ENCODE results near the gene SMIM45.

SMIM45 gene

GRCh38 chr22:41966225-41966606 lies 14.3 kb downstream of the SMIM45 start:
- H3K4me1 Mint-ChIP-seq, result no peaks in the 10 kb centered on the region
- H3K27me3 Mint-ChIP-seq, result no peaks in the 10 kb centered on the region
- no peaks in the 10 kb centered on the region for H3K9me3 Mint-ChIP-seq
- ATAC-seq (replicated peaks), result no peak
- H3K27ac Mint-ChIP-seq, result peak overlapping the region; percentile 68
- H3K36me3 Mint-ChIP-seq (ENCODE audit: low read depth), result no peaks in the 10 kb centered on the region
- H3K4me3 Mint-ChIP-seq, result no peak overlapping the region

- Mint-ChIP-seq H3K4me3 (no peak overlapping the region), H3K27ac (peak overlapping the region; percentile 68), H3K27me3 (no peaks in the 10 kb centered on the region), H3K36me3 (ENCODE audit: low read depth) (no peaks in the 10 kb centered on the region), H3K4me1 (no peaks in the 10 kb centered on the region), H3K9me3 (no peaks in the 10 kb centered on the region)
- peak; percentile 92 for ATAC-seq (replicated peaks)
Measured at GRCh38 chr22:41966607-41967240, 14.8 kb downstream of the SMIM45 start.

- Mint-ChIP-seq H3K4me3 (no peak overlapping the region), H3K36me3 (ENCODE audit: low read depth) (no peaks in the 10 kb centered on the region), H3K27ac (peak overlapping the region; percentile 25), H3K4me1 (no peaks in the 10 kb centered on the region), H3K9me3 (no peaks in the 10 kb centered on the region), H3K27me3 (peaks cover 6% of the 10 kb centered on the region)
- no peak for ATAC-seq (replicated peaks)
Measured at GRCh38 chr22:41968601-41969000, 16.7 kb downstream of the SMIM45 start.

GRCh38 chr22:41969110-41969646 lies 17.2 kb downstream of the SMIM45 start, which contains the start of gene SEPTIN3:
Gene SEPTIN3 (plus strand): TSS chr22:41969443. CDS start chr22:41971493, 2,050 bp downstream.
- H3K4me3 Mint-ChIP-seq, result no peak within 1 kb of the TSS
- H3K4me1 Mint-ChIP-seq, result no peaks in the 10 kb centered on the region
- peaks cover 6% of the 10 kb centered on the region for H3K27me3 Mint-ChIP-seq
- no peak for ATAC-seq (replicated peaks)
- no peaks in the 10 kb centered on the region for H3K36me3 Mint-ChIP-seq (ENCODE audit: low read depth)
- H3K9me3 Mint-ChIP-seq, result no peaks in the 10 kb centered on the region
- peak within 1 kb of the TSS; percentile 25 for H3K27ac Mint-ChIP-seq

- Mint-ChIP-seq H3K27ac (no peak overlapping the region), H3K27me3 (peaks cover 10% of the 10 kb centered on the region), H3K9me3 (no peaks in the 10 kb centered on the region), H3K4me3 (no peak overlapping the region), H3K4me1 (peaks cover 4% of the 10 kb centered on the region), H3K36me3 (ENCODE audit: low read depth) (no peaks in the 10 kb centered on the region)
- no peak for ATAC-seq (replicated peaks)
Measured at GRCh38 chr22:41970601-41971000, 18.7 kb downstream of the SMIM45 start.

GRCh38 chr22:41971431-41971830 lies 19.5 kb downstream of the SMIM45 start:
- Mint-ChIP-seq H3K36me3 (ENCODE audit: low read depth) (no peaks in the 10 kb centered on the region), H3K9me3 (no peaks in the 10 kb centered on the region), H3K27me3 (peaks cover 17% of the 10 kb centered on the region), H3K27ac (no peak overlapping the region), H3K4me3 (no peak overlapping the region), H3K4me1 (peaks cover 10% of the 10 kb centered on the region)
- no peak for ATAC-seq (replicated peaks)

GRCh38 chr22:41974691-41975290 lies 22.8 kb downstream of the SMIM45 start:
- Mint-ChIP-seq H3K9me3 (no peaks in the 10 kb centered on the region), H3K27ac (no peak overlapping the region), H3K36me3 (ENCODE audit: low read depth) (no peaks in the 10 kb centered on the region), H3K4me1 (peaks cover 10% of the 10 kb centered on the region), H3K27me3 (peaks cover 17% of the 10 kb centered on the region), H3K4me3 (peak overlapping the region; percentile 73)
- peak; percentile 83 for ATAC-seq (replicated peaks)

- H3K4me3 Mint-ChIP-seq, result peak overlapping the region; percentile 73
- H3K4me1 Mint-ChIP-seq, result peaks cover 10% of the 10 kb centered on the region
- no peak for ATAC-seq (replicated peaks)
- peaks cover 17% of the 10 kb centered on the region for H3K27me3 Mint-ChIP-seq
- no peaks in the 10 kb centered on the region for H3K36me3 Mint-ChIP-seq (ENCODE audit: low read depth)
- H3K27ac Mint-ChIP-seq, result no peak overlapping the region
- H3K9me3 Mint-ChIP-seq, result no peaks in the 10 kb centered on the region
Measured at GRCh38 chr22:41975299-41976069, 23.5 kb downstream of the SMIM45 start.

GRCh38 chr22:41976070-41976901 lies 24.3 kb downstream of the SMIM45 start:
- peak overlapping the region; percentile 73 for H3K4me3 Mint-ChIP-seq
- H3K9me3 Mint-ChIP-seq, result no peaks in the 10 kb centered on the region
- H3K36me3 Mint-ChIP-seq (ENCODE audit: low read depth), result no peaks in the 10 kb centered on the region
- H3K27me3 Mint-ChIP-seq, result peaks cover 17% of the 10 kb centered on the region
- no peak overlapping the region for H3K27ac Mint-ChIP-seq
- H3K4me1 Mint-ChIP-seq, result peaks cover 10% of the 10 kb centered on the region
- ATAC-seq (replicated peaks), result peak; percentile 71

- no peaks in the 10 kb centered on the region for H3K36me3 Mint-ChIP-seq (ENCODE audit: low read depth)
- H3K4me1 Mint-ChIP-seq, result peaks cover 10% of the 10 kb centered on the region
- no peak for ATAC-seq (replicated peaks)
- no peaks in the 10 kb centered on the region for H3K9me3 Mint-ChIP-seq
- H3K4me3 Mint-ChIP-seq, result peak overlapping the region; percentile 23
- H3K27ac Mint-ChIP-seq, result no peak overlapping the region
- H3K27me3 Mint-ChIP-seq, result peaks cover 17% of the 10 kb centered on the region
Measured at GRCh38 chr22:41976961-41977566, 25.1 kb downstream of the SMIM45 start.

GRCh38 chr22:41978732-41979131 lies 26.8 kb downstream of the SMIM45 start:
- no peaks in the 10 kb centered on the region for H3K9me3 Mint-ChIP-seq
- no peaks in the 10 kb centered on the region for H3K36me3 Mint-ChIP-seq (ENCODE audit: low read depth)
- H3K4me1 Mint-ChIP-seq, result peaks cover 10% of the 10 kb centered on the region
- no peak overlapping the region for H3K27ac Mint-ChIP-seq
- ATAC-seq (replicated peaks), result no peak
- H3K27me3 Mint-ChIP-seq, result peaks cover 11% of the 10 kb centered on the region
- H3K4me3 Mint-ChIP-seq, result no peak overlapping the region

GRCh38 chr22:41979423-41980250 lies 27.7 kb downstream of the SMIM45 start:
- no peak overlapping the region for H3K4me3 Mint-ChIP-seq
- H3K36me3 Mint-ChIP-seq (ENCODE audit: low read depth), result no peaks in the 10 kb centered on the region
- no peak for ATAC-seq (replicated peaks)
- H3K27ac Mint-ChIP-seq, result no peak overlapping the region
- peaks cover 11% of the 10 kb centered on the region for H3K27me3 Mint-ChIP-seq
- peaks cover 10% of the 10 kb centered on the region for H3K4me1 Mint-ChIP-seq
- H3K9me3 Mint-ChIP-seq, result no peaks in the 10 kb centered on the region

- Mint-ChIP-seq H3K27ac (no peak overlapping the region), H3K36me3 (ENCODE audit: low read depth) (no peaks in the 10 kb centered on the region), H3K4me1 (no peaks in the 10 kb centered on the region), H3K9me3 (no peaks in the 10 kb centered on the region), H3K27me3 (no peaks in the 10 kb centered on the region), H3K4me3 (no peak overlapping the region)
- ATAC-seq (replicated peaks), result no peak
Measured at GRCh38 chr22:41982865-41983264, 30.9 kb downstream of the SMIM45 start.
